HS-5 (cell line): ENCODE data around the gene DRD4.
"Not testable (repeated sequence)": the region's sequence is repeated elsewhere in the genome, so short reads cannot be mapped to it uniquely, and the experiment has no call there.

Experiments used
- DNase-seq: peaks from one replicate; pipeline ENCODE4 v3.0.0-alpha.2; 2012; ENCODE audit warnings: low read depth

The DRD4 gene

GRCh38 chr11:679271-680207, 42.5 kb downstream of the DRD4 start:
- no peak for DNase-seq

DNA sequence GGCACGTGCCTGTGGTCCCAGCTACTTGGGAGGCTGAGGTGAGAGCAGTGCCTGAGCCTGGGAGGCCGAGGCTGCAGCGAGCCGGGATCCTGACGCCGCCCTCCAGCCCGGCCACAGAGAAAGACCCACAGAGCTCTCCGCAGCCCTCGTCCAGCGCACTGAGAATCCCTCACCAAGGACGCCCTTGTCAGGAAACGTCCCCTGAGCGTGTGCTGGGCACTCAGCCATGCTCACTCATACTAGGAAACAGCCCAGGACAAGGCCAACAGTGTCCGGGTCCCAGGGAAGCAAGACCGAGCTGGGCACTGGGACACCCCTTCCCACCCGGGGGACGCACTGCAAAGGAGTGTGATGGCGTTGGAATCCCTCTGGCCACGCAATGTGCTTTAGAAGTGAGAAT, 43.4 kb downstream of the DRD4 start:
- DNase-seq, result no peak

DNA sequence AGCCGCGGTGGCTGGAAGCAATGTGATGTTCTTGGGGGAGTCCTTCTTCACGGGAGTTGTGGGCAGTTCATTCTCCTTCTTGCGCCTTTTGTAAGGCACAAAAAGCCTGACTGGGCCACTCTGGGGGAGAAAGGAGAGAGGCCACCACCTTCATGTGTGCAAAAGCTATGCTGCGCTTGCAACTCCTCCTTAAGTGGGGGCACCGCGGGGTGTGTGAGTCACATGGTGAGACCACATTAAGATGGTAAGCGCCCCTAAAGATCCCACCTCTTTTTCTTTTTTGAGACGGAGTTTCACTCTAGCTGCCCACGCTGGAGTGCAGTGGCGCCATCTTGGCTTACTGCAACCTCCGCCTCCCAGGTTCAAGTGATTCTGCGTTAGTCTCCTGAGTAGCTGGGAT, 43.9 kb downstream of the DRD4 start:
- no peak for DNase-seq

DNA sequence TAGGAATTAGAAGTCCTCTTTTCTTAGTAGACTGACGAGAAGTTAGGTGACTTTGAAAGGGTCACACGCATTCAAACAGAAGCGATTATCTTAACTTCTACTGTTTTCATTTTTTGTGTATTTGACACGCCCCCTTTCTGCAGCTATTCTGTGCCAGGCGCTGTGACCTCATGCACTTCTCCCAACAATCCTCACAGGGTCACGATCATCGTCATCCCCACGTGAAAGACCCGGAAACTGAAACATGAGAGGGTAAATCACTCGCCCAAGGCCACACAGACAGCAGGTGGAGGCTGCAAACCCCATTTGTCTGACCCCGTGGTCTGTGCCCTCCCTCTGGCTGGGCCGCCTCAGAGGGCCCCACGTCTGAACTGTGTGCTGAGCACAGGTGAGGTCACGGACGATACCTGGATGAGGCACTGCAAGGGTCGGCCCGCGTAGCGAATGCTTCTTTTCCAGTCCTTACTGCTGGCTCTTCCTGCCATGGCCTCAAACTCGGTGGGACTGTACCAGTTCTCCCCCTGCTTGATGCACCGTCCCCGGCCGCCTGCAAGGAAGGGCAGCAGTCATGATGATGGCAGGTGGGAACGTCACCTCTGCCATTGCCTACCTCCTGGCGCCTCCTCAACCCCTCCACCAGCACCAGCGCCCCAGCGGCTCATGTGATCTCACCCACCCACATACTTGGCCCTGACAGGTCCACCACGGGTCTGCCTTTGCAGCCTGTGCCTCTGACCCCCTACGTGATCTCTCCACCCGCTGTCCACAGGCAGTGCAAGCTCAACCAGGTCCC, 49.6 kb downstream of the DRD4 start:
- DNase-seq, result no peak

DNA sequence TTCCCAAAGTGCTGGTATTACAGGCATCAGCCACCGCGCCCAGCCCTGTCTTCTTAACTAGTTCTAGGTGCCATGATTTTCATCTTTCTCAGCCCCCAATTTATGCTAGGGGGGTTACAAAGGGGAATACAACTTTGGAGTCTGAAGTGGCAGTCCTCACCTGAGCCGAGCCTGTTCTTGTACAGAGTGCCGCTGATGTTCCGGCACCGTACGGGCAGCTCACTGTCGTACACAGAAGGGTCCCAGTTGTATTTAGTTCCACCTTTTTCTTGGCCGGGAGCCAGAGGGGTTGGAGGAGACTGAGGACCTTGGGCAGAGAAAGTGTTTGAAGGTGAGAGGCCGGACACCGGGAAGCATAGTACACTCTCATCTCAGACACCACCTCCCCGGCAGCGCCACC, 50.7 kb downstream of the DRD4 start:
- DNase-seq, result no peak

GRCh38 chr11:688681-689080, 51.6 kb downstream of the DRD4 start:
- no peak for DNase-seq

DNA sequence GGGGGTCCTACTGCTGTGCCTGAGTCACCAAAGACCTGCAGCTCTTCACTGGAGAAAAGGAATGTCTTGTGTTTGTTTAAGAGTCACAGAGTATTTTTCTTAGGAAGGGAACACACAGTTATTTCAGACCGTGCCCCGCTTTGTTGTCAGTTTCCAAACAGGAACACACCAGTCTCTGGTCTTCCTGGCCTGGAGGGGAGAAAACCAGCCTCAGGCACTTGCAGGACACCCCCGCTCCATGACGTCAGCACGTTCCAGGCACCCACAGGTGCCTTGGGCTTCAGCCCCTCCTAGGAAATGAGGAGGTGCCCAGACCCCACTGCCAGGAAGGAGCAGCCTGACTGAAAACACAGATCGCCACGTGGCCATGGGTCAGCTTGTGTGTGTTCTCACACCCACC, 52.6 kb downstream of the DRD4 start:
- DNase-seq, result no peak

GRCh38 chr11:690244-690643, 53.2 kb downstream of the DRD4 start:
- not testable (repeated sequence) for DNase-seq
